Activated CD8-positive, alpha-beta memory T cell treated with anti-CD3 and anti-CD28 coated beads, Interleukin-2, amount 50 U/mL, for 24 hours (primary cell): ENCODE results near the gene CLDN16.

Experiments used
- DNase-seq: peaks from one replicate; pipeline ENCODE4 v3.0.0-alpha.2; 2020; ENCODE audit errors: extremely low read depth

The CLDN16 gene

GRCh38 chr3:190442240-190442639 lies 54.3 kb downstream of the CLDN16 start:
- DNase-seq = no peak

- no peak for DNase-seq
These were observed 55.3 kb downstream of the CLDN16 start for GRCh38 chr3:190443257-190443656.

GRCh38 chr3:190444006-190444405 lies 56.0 kb downstream of the CLDN16 start:
- no peak for DNase-seq

- no peak for DNase-seq
These were observed 56.7 kb downstream of the CLDN16 start for GRCh38 chr3:190444576-190445145.

- DNase-seq = no peak
These were observed 58.8 kb downstream of the CLDN16 start for GRCh38 chr3:190446573-190447279.

GRCh38 chr3:190448256-190448655 lies 60.3 kb downstream of the CLDN16 start:
- no peak for DNase-seq

GRCh38 chr3:190449801-190450200 lies 61.8 kb downstream of the CLDN16 start, which contains the start of gene TMEM207:
Gene TMEM207 (minus strand): TSS chr3:190449901. CDS start chr3:190449809, 92 bp downstream.
- no peak for DNase-seq

- no peak for DNase-seq
These were observed 67.9 kb downstream of the CLDN16 start for GRCh38 chr3:190455828-190456227.

- DNase-seq = no peak
These were observed 68.8 kb downstream of the CLDN16 start for GRCh38 chr3:190456770-190457169.

GRCh38 chr3:190458040-190458439 lies 70.1 kb downstream of the CLDN16 start:
- no peak for DNase-seq
